Left ventricle myocardium inferior (tissue), 1 donor: ENCODE results near the gene PSMA4. TPM values are rescaled to one million over a fixed set of nuclear protein-coding genes. Genes with fewer than 3 reads are reported as not detected.

ENCODE experiments used
- DNase-seq: peaks from one replicate; pipeline ENCODE4 v3.0.0-alpha.2; 2020
- H3K27ac ChIP-seq: fragments of 200-600 bp; replicated peaks from 2 replicates; pipeline ENCODE4 v1.8.0; 2021
- H3K27me3 ChIP-seq: fragments of 200-600 bp; 2 replicates; pipeline ENCODE4 v1.8.0; 2021; ENCODE audit warnings: low read depth
- H3K36me3 ChIP-seq: fragments of 200-600 bp; 2 replicates; pipeline ENCODE4 v1.8.0; 2021
- H3K4me1 ChIP-seq: fragments of 200-600 bp; 2 replicates; pipeline ENCODE4 v1.8.0; 2021
- H3K4me3 ChIP-seq: fragments of 200-600 bp; 2 replicates; pipeline ENCODE4 v1.8.0; 2021; ENCODE audit warnings: mild to moderate bottlenecking, moderate library complexity
- H3K9me3 ChIP-seq: fragments of 200-600 bp; replicated peaks from 2 replicates; pipeline ENCODE4 v1.8.0; 2021
- intact Hi-C: fragments of 100-400 bp; cut with micrococcal nuclease; formaldehyde crosslinking; loops from one replicate; pipeline ENCODE4 v1.11.0; 2022
- total RNA-seq: library from RNA; stranded (reverse); fragmentation: NEBNext Ultra II Directional; extraction: Animal tissue kit (Norgen Biotek cat#: 25700); gene quantifications from one replicate; pipeline ENCODE4 v1.2.1, GENCODE V29; 2021
- TF ChIP-seq, protein P1 (sequence below): fragments of 200-600 bp; IDR thresholded peaks from 2 replicates; pipeline ENCODE4 v1.8.0; 2021; ENCODE audit warnings: antibody characterized with exemption, mild to moderate bottlenecking, borderline replicate concordance
- donor health status: DM: no; HTN: yes; CAD: no; lungs with severe emphysema.

PSMA4 gene
- total RNA-seq, 1 donor from 2014 or later, result 109 TPM

DNA sequence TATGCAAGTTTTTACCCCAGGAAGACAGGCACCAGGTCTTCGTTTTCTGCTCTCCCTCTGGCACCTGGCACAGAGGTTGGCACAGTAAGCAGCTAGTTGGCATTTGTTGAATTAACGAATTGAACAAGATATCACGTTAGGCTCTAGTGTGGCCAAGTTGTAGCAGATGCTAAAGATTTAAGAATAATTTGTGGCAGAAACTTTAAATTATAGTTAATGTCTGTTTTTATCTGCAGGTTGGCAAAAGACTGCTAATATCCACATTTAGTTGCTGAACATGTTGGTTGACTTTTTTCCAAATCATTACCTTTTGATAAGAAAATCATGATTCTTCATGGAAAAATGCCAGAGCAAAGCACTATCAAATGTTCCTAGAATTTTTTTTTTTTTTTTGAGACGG, 33.2 kb downstream of the PSMA4 start:
- peaks cover 5% of the 10 kb centered on the region for H3K4me1 ChIP-seq
- no peak overlapping the region for H3K27ac ChIP-seq
- no peak overlapping the region for H3K4me3 ChIP-seq
- TF ChIP-seq, protein P1, sequence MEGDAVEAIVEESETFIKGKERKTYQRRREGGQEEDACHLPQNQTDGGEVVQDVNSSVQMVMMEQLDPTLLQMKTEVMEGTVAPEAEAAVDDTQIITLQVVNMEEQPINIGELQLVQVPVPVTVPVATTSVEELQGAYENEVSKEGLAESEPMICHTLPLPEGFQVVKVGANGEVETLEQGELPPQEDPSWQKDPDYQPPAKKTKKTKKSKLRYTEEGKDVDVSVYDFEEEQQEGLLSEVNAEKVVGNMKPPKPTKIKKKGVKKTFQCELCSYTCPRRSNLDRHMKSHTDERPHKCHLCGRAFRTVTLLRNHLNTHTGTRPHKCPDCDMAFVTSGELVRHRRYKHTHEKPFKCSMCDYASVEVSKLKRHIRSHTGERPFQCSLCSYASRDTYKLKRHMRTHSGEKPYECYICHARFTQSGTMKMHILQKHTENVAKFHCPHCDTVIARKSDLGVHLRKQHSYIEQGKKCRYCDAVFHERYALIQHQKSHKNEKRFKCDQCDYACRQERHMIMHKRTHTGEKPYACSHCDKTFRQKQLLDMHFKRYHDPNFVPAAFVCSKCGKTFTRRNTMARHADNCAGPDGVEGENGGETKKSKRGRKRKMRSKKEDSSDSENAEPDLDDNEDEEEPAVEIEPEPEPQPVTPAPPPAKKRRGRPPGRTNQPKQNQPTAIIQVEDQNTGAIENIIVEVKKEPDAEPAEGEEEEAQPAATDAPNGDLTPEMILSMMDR, result no peak
- no peak for DNase-seq
- intact Hi-C loops, result no loop called here
- peaks cover 12% of the 10 kb centered on the region for H3K27me3 ChIP-seq
- no peaks in the 10 kb centered on the region for H3K36me3 ChIP-seq
- no peaks in the 10 kb centered on the region for H3K9me3 ChIP-seq

DNA sequence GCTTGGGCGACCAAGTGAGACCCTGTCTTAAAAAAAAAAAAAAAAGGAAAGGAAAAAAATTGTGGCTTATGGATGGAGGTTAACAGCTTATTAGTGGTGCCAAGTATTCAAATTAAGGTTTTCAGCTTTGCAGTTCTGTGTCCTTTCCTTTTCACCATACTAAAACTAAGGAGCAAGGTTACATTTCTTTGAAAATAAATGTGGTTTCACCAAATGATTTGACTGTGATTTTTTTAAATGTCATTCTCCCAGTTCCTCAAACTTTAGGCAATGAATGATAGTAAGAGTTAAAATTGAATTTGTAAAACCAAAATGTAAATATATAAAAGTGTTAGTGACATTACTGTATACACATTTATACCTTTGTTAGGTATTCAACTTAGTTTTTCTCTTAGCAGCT, 34.7 kb downstream of the PSMA4 start:
- no peak overlapping the region for H3K27ac ChIP-seq
- no peaks in the 10 kb centered on the region for H3K36me3 ChIP-seq
- TF ChIP-seq, protein P1, result no peak
- intact Hi-C loops, result no loop called here
- H3K4me1 ChIP-seq, result peaks cover 5% of the 10 kb centered on the region
- no peak for DNase-seq
- H3K27me3 ChIP-seq, result peaks cover 6% of the 10 kb centered on the region
- no peak overlapping the region for H3K4me3 ChIP-seq
- H3K9me3 ChIP-seq, result no peaks in the 10 kb centered on the region

DNA sequence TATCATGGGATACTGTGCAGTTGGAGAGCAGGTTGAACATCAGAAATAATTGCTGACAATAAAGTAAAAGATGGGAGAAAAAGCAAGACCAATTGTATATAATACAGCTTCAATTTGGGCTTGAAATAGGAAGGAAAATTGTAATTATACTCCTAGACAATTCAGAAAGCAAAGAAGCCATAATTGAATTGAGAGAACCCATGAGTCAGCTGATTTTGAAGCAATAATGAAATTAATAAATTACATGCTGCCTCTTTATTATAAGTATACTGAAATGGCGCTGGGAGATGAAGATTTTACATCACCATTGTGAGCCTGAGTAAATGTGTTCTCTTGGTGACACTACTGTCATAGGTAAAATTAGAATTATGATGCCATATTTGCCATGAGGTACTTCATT, 57.3 kb downstream of the PSMA4 start:
- DNase-seq, result no peak
- Histone ChIP-seq H3K4me3 (no peak overlapping the region), H3K27me3 (no peaks in the 10 kb centered on the region), H3K9me3 (no peaks in the 10 kb centered on the region), H3K4me1 (no peaks in the 10 kb centered on the region), H3K36me3 (no peaks in the 10 kb centered on the region), H3K27ac (no peak overlapping the region)
- TF ChIP-seq, protein P1, result no peak
- intact Hi-C loops, result no loop called here

DNA sequence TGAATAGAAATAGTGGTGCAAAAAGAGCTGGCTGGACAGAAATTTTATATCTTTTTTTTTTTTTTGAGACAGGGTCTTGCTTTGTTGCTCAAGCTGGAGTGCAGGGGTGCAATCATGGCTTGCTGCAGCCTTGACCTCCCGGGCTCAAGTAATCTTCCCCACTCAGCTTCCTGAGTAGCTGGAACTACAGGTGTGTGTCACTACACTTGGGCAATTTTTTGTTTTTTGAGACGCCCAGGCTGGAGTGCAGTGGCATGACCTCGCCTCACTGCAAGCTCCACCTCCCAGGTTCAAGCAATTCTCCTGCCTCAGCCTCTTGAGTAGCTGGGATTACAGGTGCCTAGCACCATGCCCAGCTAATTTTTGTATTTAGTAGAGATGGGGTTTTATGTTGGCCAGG, 58.1 kb downstream of the PSMA4 start:
- TF ChIP-seq, protein P1, result no peak
- Histone ChIP-seq H3K9me3 (no peaks in the 10 kb centered on the region), H3K4me1 (no peaks in the 10 kb centered on the region)

DNA sequence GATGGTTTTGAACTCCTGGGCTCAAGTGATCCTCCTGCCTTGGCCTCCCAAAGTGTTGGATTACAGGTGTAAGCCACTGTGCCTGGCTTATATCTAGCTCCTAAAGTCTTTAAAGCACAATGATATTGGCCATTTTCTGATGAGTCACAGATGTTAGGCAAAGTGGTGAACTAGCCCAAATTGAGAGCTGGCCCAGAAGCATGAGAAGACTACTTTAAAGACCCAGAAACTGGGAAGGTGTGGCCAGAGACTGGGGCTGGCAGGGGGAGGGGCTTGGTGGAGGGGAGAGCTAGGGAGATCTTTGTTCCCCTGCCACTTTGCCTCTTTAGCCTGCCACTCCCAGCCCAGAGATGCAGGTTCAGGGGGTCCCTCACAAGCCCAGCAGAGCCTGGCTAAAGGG, 58.9 kb downstream of the PSMA4 start:
- no peaks in the 10 kb centered on the region for H3K4me1 ChIP-seq
- H3K4me3 ChIP-seq, result no peak overlapping the region
- H3K27me3 ChIP-seq, result peaks cover 7% of the 10 kb centered on the region
- no peaks in the 10 kb centered on the region for H3K36me3 ChIP-seq
- no peak for DNase-seq
- TF ChIP-seq, protein P1, result no peak
- intact Hi-C loops, result no loop called here
- H3K9me3 ChIP-seq, result no peaks in the 10 kb centered on the region
- H3K27ac ChIP-seq, result no peak overlapping the region

More for the DNA sequence above, 58.1 kb downstream of the PSMA4 start:
- no peak for DNase-seq
- intact Hi-C loops, result no loop called here
- Histone ChIP-seq H3K4me3 (no peak overlapping the region), H3K27me3 (peaks cover 2% of the 10 kb centered on the region), H3K27ac (no peak overlapping the region), H3K36me3 (no peaks in the 10 kb centered on the region)

Other genes with a start within 250 kb of the PSMA4 start
- gene SKIC8, start 240.8 kb upstream of the PSMA4 start, total RNA-seq, result 24.6 TPM
- gene CRABP1, start 200.1 kb upstream of the PSMA4 start, total RNA-seq, result not detected
- gene IREB2, start 102.2 kb upstream of the PSMA4 start, total RNA-seq, result 23.6 TPM
- 6.9 TPM for gene HYKK, start 32.9 kb upstream of the PSMA4 start, total RNA-seq
- gene CHRNA5, start 25.1 kb downstream of the PSMA4 start, total RNA-seq, result 2.2 TPM
- gene CHRNA3, start 80.6 kb downstream of the PSMA4 start, total RNA-seq, result 0.25 TPM
- not detected for gene CHRNB4, start 100.8 kb downstream of the PSMA4 start, total RNA-seq